ENCODE data around the gene FAM181A. TPM values are rescaled to one million over a fixed set of nuclear protein-coding genes. Genes with fewer than 3 reads are reported as not detected.

Gene FAM181A
- polyA plus RNA-seq, 1 donor (not counting 4 experiments of a cell fraction or from before 2014, with no cell fraction given): 0.04 TPM

GRCh38 chr14:93925374-93925895 is 1.7 kb upstream of the FAM181A start:
- no peaks in the 10 kb centered on the region for H3K27me3 ChIP-seq (ENCODE audit: control insufficient read depth, extremely low read depth, insufficient read depth, low read length)
- no peak for DNase-seq (ENCODE audit: low read depth, low spot score)
- no peaks in the 10 kb centered on the region for H3K79me2 ChIP-seq (ENCODE audit: control insufficient read depth, insufficient read depth, low read length)
- H3K9me1 ChIP-seq (ENCODE audit: control insufficient read depth, extremely low read depth, insufficient read depth, low read length): no peaks in the 10 kb centered on the region
- no peak for FAIRE-seq
- H3K36me3 ChIP-seq (ENCODE audit: control insufficient read depth in 2 of 2, extremely low read depth in 1 of 2, insufficient read depth in 2 of 2, low read length in 2 of 2): no peaks in the 10 kb centered on the region
- no peaks in the 10 kb centered on the region for H3K4me1 ChIP-seq (ENCODE audit: control insufficient read depth, extremely low read depth, insufficient read depth, low read length)
- TF ChIP-seq CTCF (optimal IDR thresholded peaks at IDR 0.05 in 1 of 3, IDR thresholded peaks at IDR 0.05 in 1 of 3, conservative IDR thresholded peaks at IDR 0.05 in 1 of 3; ENCODE audit: extremely low read depth in 1 of 3, insufficient read depth in 2 of 3, low read length in 3 of 3): no peak
- no peak for TF ChIP-seq EZH2 (IDR thresholded peaks at IDR 0.05; ENCODE audit: low read length)
- dilution Hi-C loops (cut with MboI; ENCODE audit: extremely low pct_ligation_motif_present, low sequenced_read_pairs): no loop called here
- no peaks in the 10 kb centered on the region for H4K20me1 ChIP-seq (ENCODE audit: control insufficient read depth, extremely low read depth, insufficient read depth, low read length)
- H2AFZ ChIP-seq (ENCODE audit: control insufficient read depth, low read length): no peak overlapping the region
- no peak overlapping the region for H3K4me3 ChIP-seq (ENCODE audit: control insufficient read depth in 2 of 3, extremely low read depth in 1 of 3, insufficient read depth in 2 of 3, low read depth in 1 of 3, low read length in 3 of 3)
- H3K4me2 ChIP-seq (ENCODE audit: control insufficient read depth, extremely low read depth, insufficient read depth, low read depth, low read length): no peak overlapping the region
- H3K27ac ChIP-seq (ENCODE audit: control insufficient read depth, insufficient read depth, low read length): no peak overlapping the region
- H3K9me3 ChIP-seq (ENCODE audit: control insufficient read depth, low read depth, low read length): no peaks in the 10 kb centered on the region
- no peak overlapping the region for H3K9ac ChIP-seq (ENCODE audit: control insufficient read depth, extremely low read depth, insufficient read depth, low read length)

GRCh38 chr14:93926245-93926872 is 785 bp upstream of the FAM181A start:
- TF ChIP-seq EZH2 (IDR thresholded peaks at IDR 0.05; ENCODE audit: low read length): no peak
- no peak for TF ChIP-seq CTCF (optimal IDR thresholded peaks at IDR 0.05 in 1 of 3, IDR thresholded peaks at IDR 0.05 in 1 of 3, conservative IDR thresholded peaks at IDR 0.05 in 1 of 3; ENCODE audit: extremely low read depth in 1 of 3, insufficient read depth in 2 of 3, low read length in 3 of 3)
- no peak for DNase-seq (ENCODE audit: low read depth, low spot score)
- H3K9me1 ChIP-seq (ENCODE audit: control insufficient read depth, extremely low read depth, insufficient read depth, low read length): no peaks in the 10 kb centered on the region
- H3K4me2 ChIP-seq (ENCODE audit: control insufficient read depth, extremely low read depth, insufficient read depth, low read depth, low read length): no peak overlapping the region
- H3K4me1 ChIP-seq (ENCODE audit: control insufficient read depth, extremely low read depth, insufficient read depth, low read length): no peaks in the 10 kb centered on the region
- no peaks in the 10 kb centered on the region for H3K36me3 ChIP-seq (ENCODE audit: control insufficient read depth in 2 of 2, extremely low read depth in 1 of 2, insufficient read depth in 2 of 2, low read length in 2 of 2)
- dilution Hi-C loops (cut with MboI; ENCODE audit: extremely low pct_ligation_motif_present, low sequenced_read_pairs): no loop called here
- H3K9me3 ChIP-seq (ENCODE audit: control insufficient read depth, low read depth, low read length): no peaks in the 10 kb centered on the region
- H4K20me1 ChIP-seq (ENCODE audit: control insufficient read depth, extremely low read depth, insufficient read depth, low read length): no peaks in the 10 kb centered on the region
- no peak overlapping the region for H3K27ac ChIP-seq (ENCODE audit: control insufficient read depth, insufficient read depth, low read length)
- FAIRE-seq: no peak
- H3K79me2 ChIP-seq (ENCODE audit: control insufficient read depth, insufficient read depth, low read length): no peaks in the 10 kb centered on the region
- H2AFZ ChIP-seq (ENCODE audit: control insufficient read depth, low read length): no peak overlapping the region
- no peaks in the 10 kb centered on the region for H3K27me3 ChIP-seq (ENCODE audit: control insufficient read depth, extremely low read depth, insufficient read depth, low read length)
- no peak overlapping the region for H3K4me3 ChIP-seq (ENCODE audit: control insufficient read depth in 2 of 3, extremely low read depth in 1 of 3, insufficient read depth in 2 of 3, low read depth in 1 of 3, low read length in 3 of 3)
- no peak overlapping the region for H3K9ac ChIP-seq (ENCODE audit: control insufficient read depth, extremely low read depth, insufficient read depth, low read length)

All from keratinocyte (primary cell).